ENCODE measurements around the gene RREB1.

DNA sequence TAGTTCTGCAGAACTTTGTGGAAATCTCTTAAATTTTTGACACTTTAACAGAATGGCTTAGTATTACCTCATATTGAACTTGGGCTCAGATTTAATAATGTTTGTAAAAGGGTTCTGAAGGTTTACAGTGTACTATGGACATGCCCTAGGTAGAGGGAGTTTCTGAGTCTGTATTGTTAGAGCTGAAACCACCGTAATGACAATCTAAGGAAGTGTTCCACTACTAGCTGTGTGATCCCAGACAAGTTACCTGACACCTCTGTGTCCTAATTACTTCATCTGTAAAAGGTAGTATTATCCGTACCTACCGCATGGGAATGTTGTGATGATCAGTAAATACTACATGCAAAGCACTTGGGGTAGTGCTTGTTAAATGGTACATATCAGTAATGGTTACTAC lies 86.9 kb downstream of the RREB1 start:
- TF ChIP-seq, protein P1, sequence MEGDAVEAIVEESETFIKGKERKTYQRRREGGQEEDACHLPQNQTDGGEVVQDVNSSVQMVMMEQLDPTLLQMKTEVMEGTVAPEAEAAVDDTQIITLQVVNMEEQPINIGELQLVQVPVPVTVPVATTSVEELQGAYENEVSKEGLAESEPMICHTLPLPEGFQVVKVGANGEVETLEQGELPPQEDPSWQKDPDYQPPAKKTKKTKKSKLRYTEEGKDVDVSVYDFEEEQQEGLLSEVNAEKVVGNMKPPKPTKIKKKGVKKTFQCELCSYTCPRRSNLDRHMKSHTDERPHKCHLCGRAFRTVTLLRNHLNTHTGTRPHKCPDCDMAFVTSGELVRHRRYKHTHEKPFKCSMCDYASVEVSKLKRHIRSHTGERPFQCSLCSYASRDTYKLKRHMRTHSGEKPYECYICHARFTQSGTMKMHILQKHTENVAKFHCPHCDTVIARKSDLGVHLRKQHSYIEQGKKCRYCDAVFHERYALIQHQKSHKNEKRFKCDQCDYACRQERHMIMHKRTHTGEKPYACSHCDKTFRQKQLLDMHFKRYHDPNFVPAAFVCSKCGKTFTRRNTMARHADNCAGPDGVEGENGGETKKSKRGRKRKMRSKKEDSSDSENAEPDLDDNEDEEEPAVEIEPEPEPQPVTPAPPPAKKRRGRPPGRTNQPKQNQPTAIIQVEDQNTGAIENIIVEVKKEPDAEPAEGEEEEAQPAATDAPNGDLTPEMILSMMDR (conservative IDR thresholded peaks at IDR 0.05) = no peak
- no peak for TF ChIP-seq ZFX (IDR thresholded peaks at IDR 0.05)
